ENCODE results near the gene ZNF580.

Gene ZNF580

GRCh38 chr19:55647732-55648584 is 7.2 kb downstream of the ZNF580 start, which contains the start of gene CCDC106:
Gene CCDC106 (plus strand): TSS chr19:55648212. CDS start chr19:55649047, 835 bp downstream.
- peak; percentile 83 for DNase-seq
- Histone ChIP-seq H3K27ac (peak within 1 kb of the TSS; percentile 94), H3K4me3 (ENCODE audit: low read depth, low read length) (peak within 1 kb of the TSS; percentile 84), H3K9me3 (ENCODE audit: severe bottlenecking) (no peaks in the 10 kb centered on the region), H3K36me3 (peaks cover 30% of the 10 kb centered on the region), H3K27me3 (ENCODE audit: insufficient read depth, low read depth, severe bottlenecking) (no peaks in the 10 kb centered on the region)
- TF ChIP-seq CTCF (IDR thresholded peaks at IDR 0.05; ENCODE audit: low read depth, low read length), result no peak

DNA sequence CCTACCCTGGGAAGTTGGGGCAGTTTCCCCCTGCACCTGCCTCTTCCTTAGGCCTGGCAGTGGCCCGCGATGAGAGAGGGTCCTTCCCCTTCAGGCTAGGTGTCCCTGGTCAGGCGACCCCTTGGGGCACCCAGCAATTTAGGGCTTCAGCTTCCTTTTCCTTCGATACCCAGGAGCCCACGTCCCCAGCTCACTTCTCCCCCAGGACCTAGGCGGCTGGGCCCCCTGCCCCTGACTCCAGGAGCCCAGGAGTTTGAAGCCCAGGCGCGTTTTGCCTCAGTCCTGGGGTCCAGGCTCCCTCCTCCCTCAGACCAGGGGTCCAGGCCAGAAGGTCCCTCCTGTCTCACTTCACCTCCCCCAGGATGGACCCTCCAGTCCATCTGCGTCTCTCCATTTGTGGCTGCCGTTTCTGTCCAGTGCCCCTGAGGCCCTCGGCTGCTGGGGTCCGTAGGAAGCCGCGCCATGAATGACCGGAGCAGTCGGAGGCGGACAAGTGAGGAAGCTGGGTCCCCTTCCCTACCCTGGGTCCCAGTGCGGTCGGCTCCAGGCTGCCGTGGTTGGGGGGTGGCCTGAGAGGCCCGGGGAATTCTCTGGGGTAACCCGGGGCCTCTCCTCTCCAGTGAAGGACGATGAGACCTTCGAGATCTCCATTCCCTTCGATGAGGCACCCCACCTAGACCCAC is 7.9 kb downstream of the ZNF580 start:
- TF ChIP-seq CTCF (IDR thresholded peaks at IDR 0.05; ENCODE audit: low read depth, low read length), result no peak
- peak overlapping the region; percentile 94 for H3K27ac ChIP-seq
- peaks cover 30% of the 10 kb centered on the region for H3K36me3 ChIP-seq

GRCh38 chr19:55649268-55650125 is 8.7 kb downstream of the ZNF580 start:
- Histone ChIP-seq H3K36me3 (peaks cover 29% of the 10 kb centered on the region), H3K27me3 (ENCODE audit: insufficient read depth, low read depth, severe bottlenecking) (no peaks in the 10 kb centered on the region), H3K27ac (no peak overlapping the region; the same call in 1 of the 2 replicates), H3K4me3 (ENCODE audit: low read depth, low read length) (no peak overlapping the region), H3K9me3 (ENCODE audit: severe bottlenecking) (no peaks in the 10 kb centered on the region)
- no peak for DNase-seq
- TF ChIP-seq CTCF (IDR thresholded peaks at IDR 0.05; ENCODE audit: low read depth, low read length), result no peak

More for the DNA sequence above, 7.9 kb downstream of the ZNF580 start:
- H3K9me3 ChIP-seq (ENCODE audit: severe bottlenecking), result no peaks in the 10 kb centered on the region
- peak overlapping the region; percentile 84 for H3K4me3 ChIP-seq (ENCODE audit: low read depth, low read length)
- no peak for DNase-seq
- no peaks in the 10 kb centered on the region for H3K27me3 ChIP-seq (ENCODE audit: insufficient read depth, low read depth, severe bottlenecking)

GRCh38 chr19:55650126-55650557 is 9.3 kb downstream of the ZNF580 start:
- H3K27ac ChIP-seq, result no peak overlapping the region

More at GRCh38 chr19:55650126-55650557, 9.3 kb downstream of the ZNF580 start:
- Histone ChIP-seq H3K36me3 (peaks cover 25% of the 10 kb centered on the region), H3K27me3 (ENCODE audit: insufficient read depth, low read depth, severe bottlenecking) (no peaks in the 10 kb centered on the region), H3K9me3 (ENCODE audit: severe bottlenecking) (no peaks in the 10 kb centered on the region), H3K4me3 (ENCODE audit: low read depth, low read length) (no peak overlapping the region)
- no peak for TF ChIP-seq CTCF (IDR thresholded peaks at IDR 0.05; ENCODE audit: low read depth, low read length)
- DNase-seq, result no peak

Measured in WERI-Rb-1 (cell line).